Measurements from ENCODE around the gene NFIB.

NFIB gene

DNA sequence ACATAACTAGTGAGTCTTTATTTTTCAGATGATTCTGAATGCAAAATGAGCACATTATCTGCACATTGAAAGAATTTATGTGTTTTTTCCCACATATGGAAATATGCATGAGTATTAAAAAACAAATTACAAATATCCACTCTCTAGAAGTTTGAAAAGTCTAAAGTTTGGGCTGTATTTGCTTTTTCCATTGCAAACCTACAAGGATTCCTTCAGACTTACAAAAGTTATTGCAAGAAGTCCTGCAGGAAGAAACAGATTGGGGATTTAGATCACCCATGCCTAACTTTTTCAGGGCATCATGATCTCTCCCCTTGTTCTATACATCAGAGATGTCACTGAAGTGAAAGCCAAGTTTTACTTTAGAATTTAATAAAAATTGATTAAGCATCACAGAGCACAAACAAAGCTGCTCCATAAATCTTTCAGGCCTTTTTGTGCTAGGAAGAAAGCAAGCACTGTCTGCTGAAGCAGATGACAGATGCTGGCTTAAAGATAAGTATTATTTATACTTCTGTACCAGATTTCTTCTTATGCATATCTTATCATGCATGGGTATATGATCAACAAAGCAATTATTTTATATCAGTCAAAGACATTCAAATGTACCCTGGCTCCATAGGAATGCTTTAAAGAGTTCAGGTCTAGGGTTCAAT is 71.7 kb downstream of the NFIB start:
- no peak for DNase-seq (ENCODE audit: low read depth)

- no peak for DNase-seq (ENCODE audit: low read depth)
These were observed 73.4 kb downstream of the NFIB start for GRCh38 chr9:14240537-14240936.

DNA sequence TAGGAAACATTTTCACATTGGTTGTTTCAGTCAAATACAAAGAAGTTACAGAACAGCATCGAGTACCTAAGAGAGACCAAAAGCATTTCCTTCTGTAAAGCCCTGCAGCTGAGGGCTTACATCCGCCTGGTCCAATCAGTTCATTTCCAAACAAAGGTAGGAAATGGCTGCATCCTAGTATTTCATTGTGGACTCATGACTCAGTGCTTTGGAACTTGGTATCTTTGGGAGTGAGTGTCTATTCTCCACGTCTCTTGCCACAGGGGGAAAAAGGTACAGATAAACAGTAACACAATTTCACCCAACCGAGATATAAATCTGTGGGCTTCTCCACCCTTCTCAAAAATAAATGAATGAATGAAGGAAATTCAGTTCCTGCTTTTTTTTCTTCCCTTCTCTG is 75.4 kb downstream of the NFIB start:
- no peak for DNase-seq (ENCODE audit: low read depth)

- DNase-seq (ENCODE audit: low read depth): no peak
These were observed 75.9 kb downstream of the NFIB start for GRCh38 chr9:14238079-14238478.

- no peak for DNase-seq (ENCODE audit: low read depth)
These were observed 77.3 kb downstream of the NFIB start for GRCh38 chr9:14236591-14236990.

- DNase-seq (ENCODE audit: low read depth): no peak
These were observed 81.8 kb downstream of the NFIB start for GRCh38 chr9:14232111-14232510.

- no peak for DNase-seq (ENCODE audit: low read depth)
These were observed 82.5 kb downstream of the NFIB start for GRCh38 chr9:14231196-14231990.

- DNase-seq (ENCODE audit: low read depth): no peak
These were observed 85.3 kb downstream of the NFIB start for GRCh38 chr9:14228602-14229001.

GRCh38 chr9:14226855-14227532 is 86.9 kb downstream of the NFIB start:
- DNase-seq (ENCODE audit: low read depth): no peak

- no peak for DNase-seq (ENCODE audit: low read depth)
These were observed 90.9 kb downstream of the NFIB start for GRCh38 chr9:14223081-14223480.

DNA sequence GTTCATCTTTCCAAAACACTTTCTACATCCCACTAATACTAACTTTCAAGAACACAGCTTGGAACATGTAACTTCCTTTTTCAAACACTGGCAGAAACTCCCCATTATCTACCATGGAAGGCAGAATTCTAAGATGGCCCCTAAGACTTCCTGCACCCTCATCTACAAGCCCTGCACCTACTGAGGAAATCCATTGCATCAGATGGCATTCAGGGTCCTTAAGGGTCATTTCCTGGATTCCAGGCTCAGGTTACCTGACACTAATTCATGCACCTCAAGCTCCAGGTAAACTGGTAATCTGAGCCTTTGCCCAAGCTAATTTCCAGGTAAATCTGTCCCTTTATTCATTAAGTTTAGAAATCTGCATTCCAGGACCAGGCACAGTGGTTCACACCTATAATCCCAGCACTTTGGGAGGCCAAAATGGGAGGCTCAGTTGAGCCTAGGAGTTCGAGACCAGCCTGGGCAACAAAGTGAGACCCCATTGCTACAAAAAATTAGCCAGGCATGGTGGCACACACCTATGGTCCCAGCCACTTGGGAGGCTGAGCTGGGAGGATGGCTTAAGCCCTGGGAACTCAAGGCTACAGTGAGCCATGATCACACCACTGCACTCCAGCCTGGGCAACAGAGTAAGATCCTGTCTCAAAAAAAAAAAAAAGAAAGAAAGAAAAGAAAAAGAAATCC is 91.6 kb downstream of the NFIB start:
- DNase-seq (ENCODE audit: low read depth): no peak

DNA sequence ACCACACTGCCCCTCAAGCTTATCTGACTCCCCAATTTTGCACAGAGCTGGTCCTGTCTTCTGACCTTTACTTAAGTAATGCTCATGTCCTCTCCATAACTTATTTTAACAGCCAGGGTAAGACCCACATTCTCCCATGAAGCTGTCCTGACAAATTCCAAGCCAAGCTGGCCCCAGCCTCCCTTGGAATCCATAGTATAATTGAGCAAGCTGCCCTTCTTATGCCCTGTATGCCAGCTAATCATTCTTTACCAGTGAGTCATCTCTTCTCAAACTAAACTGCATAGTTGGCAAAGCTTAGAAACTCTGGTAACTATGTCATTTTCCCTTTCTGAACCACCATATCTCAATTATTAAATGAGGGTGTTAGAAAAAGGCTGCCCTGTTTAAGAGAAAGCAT is 92.4 kb downstream of the NFIB start:
- DNase-seq (ENCODE audit: low read depth): peak; percentile 83

- peak; percentile 47 for DNase-seq (ENCODE audit: low read depth)
These were observed 92.8 kb downstream of the NFIB start for GRCh38 chr9:14221119-14221518.

GRCh38 chr9:14220256-14220655 is 93.7 kb downstream of the NFIB start:
- DNase-seq (ENCODE audit: low read depth): no peak

DNA sequence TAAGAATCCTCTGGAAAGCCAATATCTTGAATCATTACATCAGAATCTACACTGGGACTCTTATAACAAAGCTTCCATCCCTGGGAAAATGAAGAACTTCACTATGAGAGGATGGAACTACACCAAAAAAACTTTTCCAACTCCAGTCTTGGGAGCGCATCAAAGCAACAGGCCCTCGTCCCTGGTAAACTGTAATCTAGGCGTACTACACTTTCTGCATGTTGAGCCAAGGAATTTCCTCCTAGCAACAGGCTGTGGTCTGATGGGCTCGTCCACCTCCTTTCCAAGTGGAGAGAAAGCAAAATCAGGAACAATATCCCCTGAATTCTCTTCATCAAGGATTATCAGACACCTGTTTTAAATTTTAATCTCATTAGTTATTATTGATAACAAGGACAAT is 94.1 kb downstream of the NFIB start:
- no peak for DNase-seq (ENCODE audit: low read depth)

GRCh38 chr9:14218253-14218652 is 95.7 kb downstream of the NFIB start:
- no peak for DNase-seq (ENCODE audit: low read depth)

GRCh38 chr9:14216612-14217194 is 97.2 kb downstream of the NFIB start:
- no peak for DNase-seq (ENCODE audit: low read depth)

GRCh38 chr9:14215614-14216013 is 98.3 kb downstream of the NFIB start:
- no peak for DNase-seq (ENCODE audit: low read depth)

- DNase-seq (ENCODE audit: low read depth): no peak
These were observed 99.2 kb downstream of the NFIB start for GRCh38 chr9:14214693-14215092.

GRCh38 chr9:14214065-14214684 is 99.8 kb downstream of the NFIB start:
- no peak for DNase-seq (ENCODE audit: low read depth)

GRCh38 chr9:14213504-14213903 is 100.4 kb downstream of the NFIB start:
- no peak for DNase-seq (ENCODE audit: low read depth)

All from HS-27A (cell line).